Skeletal muscle cell (primary cell): ENCODE results near the gene SORCS3.

Experiments used
- DNase-seq: peaks from one replicate; pipeline ENCODE4 v3.0.0-alpha.2; 2010; ENCODE audit warnings: low read depth
- H3K4me3 ChIP-seq: 2 replicates; pipeline ENCODE4 v1.5.1; 2011; ENCODE audit warnings: low read depth, mild to moderate bottlenecking, control low read depth, low read length, moderate library complexity

The SORCS3 gene

DNA sequence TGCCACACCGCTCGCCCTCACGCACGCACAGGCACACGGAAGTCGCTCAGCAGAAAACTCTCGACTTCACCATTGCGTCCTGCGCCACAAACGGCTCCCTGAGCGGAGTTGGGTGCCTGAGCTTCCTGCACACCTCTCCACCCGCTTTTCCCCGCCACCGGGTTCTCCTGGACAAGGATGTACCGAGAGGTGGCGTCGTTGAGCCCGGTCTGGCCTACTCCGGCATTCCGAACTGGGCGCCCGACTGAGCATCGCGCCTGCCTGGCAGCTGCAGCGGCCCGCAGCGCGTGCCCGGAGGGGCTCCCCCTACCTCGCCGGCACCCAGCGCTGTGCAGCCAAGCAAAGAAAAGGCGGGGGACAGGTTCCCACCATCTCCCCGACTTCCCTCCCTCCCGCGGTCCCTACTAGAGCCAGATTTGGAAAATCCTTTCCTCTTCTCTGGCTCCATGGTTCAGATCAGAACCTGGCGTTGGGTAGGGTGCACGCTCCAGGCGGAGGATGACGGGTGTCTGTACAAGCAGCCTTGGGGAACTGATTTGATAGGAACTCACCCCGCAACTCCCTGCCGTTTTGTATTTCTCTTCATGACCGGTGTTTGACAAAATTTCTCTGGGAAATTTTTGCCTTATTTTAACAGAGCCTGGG, 1.7 kb downstream of the SORCS3 start:
- H3K4me3 ChIP-seq: peak overlapping the region; percentile 22
- no peak for DNase-seq

DNA sequence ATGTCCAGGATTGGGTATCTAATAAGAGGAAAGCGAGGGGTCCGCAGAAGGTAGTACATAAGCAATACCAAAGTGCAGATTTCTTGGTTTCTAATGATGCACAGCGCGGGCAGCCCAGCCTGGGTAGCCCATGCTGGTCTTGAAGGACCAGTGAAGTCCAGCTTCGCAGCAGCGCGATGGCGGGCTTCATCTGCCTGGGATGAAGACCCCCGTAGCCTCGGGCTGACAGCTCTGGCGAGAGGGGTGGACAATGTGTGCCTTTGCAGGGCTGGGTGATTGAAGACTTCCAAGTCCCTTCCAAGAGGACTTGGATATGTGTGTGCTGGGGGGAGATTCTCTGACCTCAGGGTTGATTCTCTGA, 2.2 kb downstream of the SORCS3 start:
- no peak for DNase-seq
- H3K4me3 ChIP-seq: no peak overlapping the region

GRCh38 chr10:104646146-104646545, 5.1 kb downstream of the SORCS3 start:
- H3K4me3 ChIP-seq: no peak overlapping the region
- DNase-seq: no peak

DNA sequence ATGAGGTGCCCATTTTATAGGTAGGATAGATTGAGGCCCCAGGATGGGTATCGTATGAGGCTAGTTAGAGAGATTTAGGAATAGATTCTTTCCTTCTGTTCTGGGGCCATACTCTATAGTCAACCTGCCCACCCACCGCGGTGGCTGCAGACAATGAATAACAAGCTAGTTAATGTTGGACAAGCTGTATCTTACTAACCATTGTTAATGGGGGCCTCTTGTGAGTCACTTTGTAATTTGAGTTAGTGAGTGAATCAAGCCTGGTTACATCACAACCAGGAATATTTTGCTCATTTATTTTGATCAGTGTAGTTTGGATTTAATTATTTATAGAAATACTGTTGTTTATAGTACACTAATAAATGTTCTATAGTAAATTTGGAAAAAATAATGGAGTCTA, 7.3 kb downstream of the SORCS3 start:
- no peak for DNase-seq
- no peak overlapping the region for H3K4me3 ChIP-seq

DNA sequence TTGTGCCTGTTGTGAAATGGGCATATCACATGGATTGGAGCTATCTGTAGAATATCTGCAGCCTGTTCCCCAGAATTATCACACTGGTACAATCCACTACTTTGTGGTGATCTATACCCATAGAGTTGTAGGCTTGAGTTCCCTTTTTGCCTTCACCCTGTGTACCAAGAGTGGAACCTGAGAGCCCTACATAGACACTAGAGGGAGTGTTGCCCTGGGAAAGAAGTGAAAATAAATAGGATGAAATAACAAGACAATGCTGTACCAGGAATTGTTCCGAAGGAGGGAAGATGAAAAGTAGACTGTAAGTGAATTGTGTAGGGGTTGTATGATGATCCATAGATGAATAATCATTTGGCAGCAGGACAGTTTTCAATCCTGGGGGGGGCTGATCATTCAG, 9.0 kb downstream of the SORCS3 start:
- H3K4me3 ChIP-seq: no peak overlapping the region
- no peak for DNase-seq

- DNase-seq: no peak
These were observed 9.7 kb downstream of the SORCS3 start for GRCh38 chr10:104650635-104651331.

GRCh38 chr10:104657036-104657435, 15.9 kb downstream of the SORCS3 start:
- H3K4me3 ChIP-seq: no peak overlapping the region
- DNase-seq: no peak

More at GRCh38 chr10:104650635-104651331, 9.7 kb downstream of the SORCS3 start:
- no peak overlapping the region for H3K4me3 ChIP-seq

DNA sequence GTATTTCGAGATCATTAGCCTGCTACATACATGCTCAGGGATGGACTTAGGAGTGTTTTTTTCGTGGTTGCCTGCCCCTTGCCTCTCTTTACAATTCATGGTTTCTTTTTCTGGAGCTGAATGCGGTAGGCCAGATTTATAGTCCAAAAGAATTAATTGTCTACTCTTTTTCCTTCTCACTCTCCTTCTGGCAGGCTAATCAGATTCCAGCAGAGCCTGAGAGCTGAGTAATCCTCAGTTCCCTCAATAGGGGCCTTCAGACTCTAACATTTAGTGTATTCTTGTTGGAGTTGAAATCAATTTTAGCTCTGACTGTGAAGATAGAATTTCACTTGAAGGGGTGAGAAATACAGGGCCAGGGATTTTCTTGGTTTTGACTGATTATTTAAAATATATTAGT, 16.4 kb downstream of the SORCS3 start:
- no peak overlapping the region for H3K4me3 ChIP-seq
- DNase-seq: no peak

DNA sequence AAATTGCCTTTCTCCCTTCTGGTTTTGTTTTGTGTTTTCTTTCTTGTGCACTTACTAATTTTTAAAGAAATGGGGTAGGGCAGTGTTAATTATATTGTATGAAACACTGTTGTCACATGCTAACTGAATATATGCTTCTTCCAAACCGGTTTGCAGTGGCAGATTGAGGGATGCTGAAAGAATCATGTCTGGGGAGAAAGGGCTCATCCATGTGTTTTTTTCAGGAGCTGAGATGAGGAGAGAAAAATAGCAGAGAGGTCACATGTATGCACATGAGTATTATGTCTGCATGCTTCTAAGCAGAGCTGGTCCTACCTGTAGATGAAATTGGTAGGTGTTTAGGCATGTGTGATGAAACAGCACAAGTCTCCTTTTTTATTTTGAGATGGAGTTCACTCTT, 17.0 kb downstream of the SORCS3 start:
- DNase-seq: no peak
- no peak overlapping the region for H3K4me3 ChIP-seq

GRCh38 chr10:104659809-104660208, 18.7 kb downstream of the SORCS3 start:
- DNase-seq: no peak
- H3K4me3 ChIP-seq: no peak overlapping the region

DNA sequence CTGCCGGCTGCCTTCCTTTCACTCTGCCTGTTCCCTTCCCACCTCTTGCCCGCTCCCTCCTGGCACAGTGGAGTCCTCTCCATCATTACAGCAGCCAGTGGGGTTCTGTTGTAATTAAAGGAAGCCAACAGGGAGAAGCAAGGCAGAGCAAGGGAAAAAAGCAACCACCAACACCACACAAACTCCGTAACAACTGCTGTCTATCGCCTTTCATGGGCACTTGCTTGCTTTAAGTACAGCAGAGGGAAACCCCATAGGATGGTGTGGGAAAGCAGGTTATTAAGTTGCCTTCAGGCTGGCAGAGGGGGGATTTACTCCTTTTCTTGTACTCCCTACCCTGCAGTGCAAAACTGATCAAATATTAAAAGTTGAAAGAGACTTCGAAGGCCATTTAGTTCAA, 22.0 kb downstream of the SORCS3 start:
- DNase-seq: no peak
- H3K4me3 ChIP-seq: no peak overlapping the region

DNA sequence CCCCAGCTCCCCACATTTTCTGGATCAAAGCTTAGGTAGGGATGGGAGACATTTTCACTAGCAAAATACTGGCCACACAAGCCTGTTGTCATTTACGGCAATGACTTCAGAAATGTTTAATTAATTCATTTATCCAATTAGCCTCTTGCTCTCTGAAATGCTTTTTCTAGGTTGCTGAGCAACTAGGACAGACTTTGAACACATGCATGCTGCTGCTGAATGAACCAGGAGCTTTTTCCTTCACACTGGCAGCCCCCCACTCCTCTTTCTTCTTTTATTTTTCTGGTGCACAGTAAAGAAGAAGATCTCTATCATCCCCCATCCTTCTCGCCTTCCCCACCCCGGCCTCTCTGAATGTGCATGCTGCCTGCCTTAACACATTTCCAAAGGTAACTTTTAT, 22.5 kb downstream of the SORCS3 start:
- no peak overlapping the region for H3K4me3 ChIP-seq
- DNase-seq: no peak

- DNase-seq: no peak
- no peak overlapping the region for H3K4me3 ChIP-seq
These were observed 23.1 kb downstream of the SORCS3 start for GRCh38 chr10:104664205-104664604.

DNA sequence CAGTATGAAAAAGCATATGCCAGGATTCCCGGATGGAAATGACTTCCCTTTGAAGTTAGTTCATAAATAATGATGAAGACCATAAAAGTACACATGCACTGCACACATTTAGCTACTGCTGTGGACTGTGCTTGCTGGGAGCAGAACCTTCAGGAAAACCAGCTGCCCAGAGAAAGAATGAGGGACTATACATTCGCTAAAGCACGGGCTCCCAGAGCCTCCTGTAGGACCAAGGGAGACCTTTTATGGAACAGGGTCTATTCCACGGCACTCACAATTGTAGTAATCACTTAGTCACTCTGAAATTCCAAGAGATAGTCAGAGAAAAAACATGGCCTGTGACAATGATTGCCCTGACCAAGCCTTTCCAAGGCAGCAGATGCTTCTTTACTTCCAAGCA, 24.1 kb downstream of the SORCS3 start:
- H3K4me3 ChIP-seq: no peak overlapping the region
- DNase-seq: no peak

DNA sequence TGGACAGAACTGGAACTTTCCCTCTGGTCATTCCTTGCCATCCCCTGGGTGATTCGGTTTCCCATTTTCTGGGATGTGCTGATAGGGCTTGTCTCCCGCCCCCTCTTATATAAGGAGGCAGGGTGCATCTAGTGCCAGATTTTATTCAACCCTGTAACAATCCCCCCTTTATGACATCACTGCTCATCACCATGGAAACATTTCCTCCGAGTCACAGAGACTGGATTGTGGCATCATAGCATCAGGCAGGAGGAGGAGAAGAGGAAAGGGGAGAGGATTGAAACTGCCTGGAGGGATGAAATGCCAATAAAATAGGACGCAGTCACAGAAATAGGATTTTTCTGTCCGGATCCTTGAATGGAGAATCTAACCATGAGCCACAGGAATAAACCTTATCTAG, 25.0 kb downstream of the SORCS3 start:
- DNase-seq: no peak
- H3K4me3 ChIP-seq: no peak overlapping the region

DNA sequence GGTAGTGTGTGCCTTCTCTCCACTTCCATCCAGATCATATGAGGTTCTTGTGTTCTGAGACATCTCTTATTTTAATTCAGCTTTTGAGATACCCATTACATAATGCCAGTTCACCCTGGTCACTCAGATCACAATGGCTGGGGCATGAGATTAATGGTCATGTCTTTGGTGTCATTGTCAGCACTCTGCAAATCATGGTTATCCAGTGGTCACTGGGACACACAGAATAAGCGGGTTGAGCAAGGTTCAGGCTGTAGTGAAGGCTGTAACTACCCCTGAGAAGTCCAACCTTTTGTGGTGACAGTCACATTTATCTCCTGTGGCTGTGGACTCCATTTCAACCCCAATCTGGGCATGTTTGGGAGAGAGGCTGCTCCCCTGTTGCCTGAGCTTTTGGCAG, 35.8 kb downstream of the SORCS3 start:
- H3K4me3 ChIP-seq: no peak overlapping the region
- no peak for DNase-seq

GRCh38 chr10:104678658-104679057, 37.6 kb downstream of the SORCS3 start:
- H3K4me3 ChIP-seq: no peak overlapping the region

DNA sequence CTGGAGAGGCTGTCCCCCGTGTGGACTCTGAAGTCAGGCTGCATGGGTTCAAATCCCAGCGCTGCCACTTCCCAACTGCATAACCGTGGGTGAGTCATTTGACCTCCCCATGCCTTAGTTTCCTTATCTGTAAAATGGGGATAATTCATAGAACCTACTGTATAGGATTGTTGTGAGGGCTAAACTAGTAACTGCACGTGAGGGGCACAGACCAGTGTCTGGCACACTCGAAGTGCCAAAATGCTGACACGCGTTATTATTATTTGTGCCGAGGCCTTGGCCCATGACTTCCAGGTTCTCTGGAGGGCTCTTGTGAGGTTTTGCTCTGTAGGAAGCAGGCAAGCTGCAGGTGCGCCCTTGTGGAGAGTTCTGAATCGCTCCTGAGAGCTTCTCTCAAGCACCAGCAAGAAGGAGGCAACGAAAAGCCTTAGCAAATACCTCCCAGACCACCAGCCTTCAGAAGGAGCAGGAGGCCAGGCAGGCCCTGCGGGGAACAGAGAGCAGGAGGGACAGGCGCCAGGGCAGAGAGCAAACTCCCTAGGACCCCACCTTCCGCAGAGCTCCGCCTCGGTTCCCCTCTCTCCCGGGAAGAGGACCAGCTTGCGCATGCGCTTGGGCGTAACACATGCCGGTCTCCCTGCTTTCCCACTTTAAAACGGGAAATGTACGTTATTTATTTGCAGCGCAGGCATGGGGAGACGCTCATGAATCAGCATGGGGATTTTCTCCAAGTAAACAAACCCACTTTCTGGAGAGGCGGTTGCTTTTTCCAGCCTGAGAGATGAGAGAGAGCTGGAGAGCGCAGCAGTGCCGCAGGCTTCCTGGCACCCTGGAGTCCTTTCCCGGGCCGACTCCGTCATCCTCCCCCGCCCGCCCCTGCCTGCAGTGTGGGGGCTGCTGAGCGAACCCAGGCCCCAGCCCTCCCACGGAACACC, 39.6 kb downstream of the SORCS3 start:
- peak overlapping the region; percentile 17 for H3K4me3 ChIP-seq
- no peak for DNase-seq

More at GRCh38 chr10:104678658-104679057, 37.6 kb downstream of the SORCS3 start:
- no peak for DNase-seq

DNA sequence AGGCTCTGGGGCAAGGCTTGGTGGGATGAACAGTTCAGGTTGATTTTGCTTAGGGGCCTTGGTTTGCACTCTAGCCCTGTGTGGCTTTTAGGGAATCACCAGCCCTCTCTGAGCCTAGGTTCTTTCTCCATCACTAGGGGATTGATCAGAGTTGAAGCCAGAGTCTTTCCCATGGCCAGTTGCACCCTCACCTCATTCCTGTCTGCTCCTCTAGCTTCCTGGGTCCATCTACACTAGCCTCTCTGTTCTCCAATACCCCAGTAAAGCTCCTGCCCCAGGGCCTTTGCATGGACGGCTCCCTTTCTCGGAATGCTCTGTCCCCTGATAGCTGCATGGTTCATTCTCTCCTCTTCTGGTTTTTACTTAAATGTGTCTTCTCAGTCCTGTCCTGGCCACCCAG, 40.4 kb downstream of the SORCS3 start:
- H3K4me3 ChIP-seq: no peak overlapping the region
- no peak for DNase-seq

DNA sequence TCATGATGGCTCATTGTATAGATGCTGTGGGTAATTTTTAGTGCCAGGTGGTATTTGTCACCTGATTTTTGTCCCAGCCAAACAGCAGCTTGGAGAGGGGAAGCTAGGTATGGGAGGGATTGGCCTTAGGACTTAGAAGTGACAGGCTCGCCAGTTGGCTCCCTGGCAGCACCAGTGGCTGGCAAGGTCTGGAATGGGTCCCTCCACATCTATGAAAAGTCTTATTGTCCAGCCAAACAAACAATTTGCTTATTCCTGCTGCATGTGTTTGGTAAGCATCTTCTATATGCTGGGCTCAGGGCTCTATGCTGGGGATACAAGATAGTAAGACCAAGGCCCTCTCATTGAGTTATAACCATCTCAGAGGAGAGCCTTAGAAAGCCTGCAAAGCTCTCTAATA, 42.5 kb downstream of the SORCS3 start:
- no peak overlapping the region for H3K4me3 ChIP-seq
- DNase-seq: no peak
